GM19099 (cell line): Measurements from ENCODE around the gene TMEM273.

Experiments
- POLR2A ChIP-seq: IDR thresholded peaks from 3 replicates; pipeline ENCODE4 v1.6.1; 2011; ENCODE audit warnings: low read depth; ENCODE audit not compliant: insufficient read length; ENCODE audit errors: extremely low read depth

TMEM273 gene

GRCh38 chr10:49143249-49143648 lies 44.9 kb downstream of the TMEM273 start:
- TF ChIP-seq POLR2A, result no peak

- no peak for TF ChIP-seq POLR2A
These were observed 46.5 kb downstream of the TMEM273 start for GRCh38 chr10:49141541-49142332.

GRCh38 chr10:49140304-49141177 lies 47.6 kb downstream of the TMEM273 start:
- no peak for TF ChIP-seq POLR2A

GRCh38 chr10:49139846-49140195 lies 48.4 kb downstream of the TMEM273 start:
- no peak for TF ChIP-seq POLR2A

- TF ChIP-seq POLR2A, result no peak
These were observed 49.0 kb downstream of the TMEM273 start for GRCh38 chr10:49139028-49139845.

GRCh38 chr10:49138361-49138891 lies 49.8 kb downstream of the TMEM273 start:
- TF ChIP-seq POLR2A, result no peak

GRCh38 chr10:49136525-49136924 lies 51.7 kb downstream of the TMEM273 start:
- no peak for TF ChIP-seq POLR2A

- TF ChIP-seq POLR2A, result no peak
These were observed 52.4 kb downstream of the TMEM273 start for GRCh38 chr10:49135575-49136313.

- no peak for TF ChIP-seq POLR2A
These were observed 53.9 kb downstream of the TMEM273 start for GRCh38 chr10:49134327-49134726.

- no peak for TF ChIP-seq POLR2A
These were observed 54.4 kb downstream of the TMEM273 start, which contains the start of gene FAM170B for GRCh38 chr10:49133706-49134248. Gene FAM170B, minus strand, starts transcription at chr10:49134021. Its CDS starts 103 bp downstream, at chr10:49133918.

GRCh38 chr10:49132362-49132737 lies 55.8 kb downstream of the TMEM273 start:
- no peak for TF ChIP-seq POLR2A

- no peak for TF ChIP-seq POLR2A
These were observed 56.5 kb downstream of the TMEM273 start for GRCh38 chr10:49131507-49132361.

GRCh38 chr10:49129376-49129775 lies 58.8 kb downstream of the TMEM273 start:
- no peak for TF ChIP-seq POLR2A
